Vagina (tissue), 2 donors: Measurements from ENCODE around the gene IGSF23.

Experiments used
- CTCF ChIP-seq, 3 experiments: fragments of 450-650 bp in 2 of 3; fragments of 200-600 bp in 1 of 3; sonication (generic) in 1 of 3; IDR thresholded peaks; one replicate each; pipeline ENCODE4 v1.5.1; 2017 to 2019; ENCODE audit warnings: antibody characterized with exemption in 3 of 3, mild to moderate bottlenecking in 2 of 3, moderate library complexity in 2 of 3
- POLR2AphosphoS5 ChIP-seq, 2 donors: sonication (generic); formaldehyde crosslinking; IDR thresholded peaks; one replicate each; pipeline ENCODE4 v1.9.0; 2017; ENCODE audit warnings: antibody characterized with exemption in 2 of 2, mild to moderate bottlenecking in 2 of 2, low read depth in 1 of 2; ENCODE audit not compliant: insufficient read depth in 1 of 2

GRCh38 chr19:44672226-44672625 is 58.9 kb downstream of the IGSF23 start:
- TF ChIP-seq CTCF (IDR thresholded peaks at IDR 0.05), result no peak
- no peak for TF ChIP-seq POLR2AphosphoS5 (IDR thresholded peaks at IDR 0.05; ENCODE audit: insufficient read depth in 1 of 2, low read depth in 1 of 2)
